GM12865 (cell line): ENCODE measurements around the gene ADAM12.

Source experiments
- DNase-seq: peaks from one replicate; pipeline ENCODE4 v3.0.0; 2010; ENCODE audit warnings: low read depth
- H3K4me3 ChIP-seq: 2 replicates; pipeline ENCODE4 v1.5.1; 2011; ENCODE audit warnings: mild to moderate bottlenecking, low read depth, low read length, control low read depth
- CTCF ChIP-seq: IDR thresholded peaks from 2 replicates; pipeline ENCODE4 v1.5.1; 2011; ENCODE audit warnings: low read length, control low read depth, low read depth, inconsistent platforms; ENCODE audit not compliant: insufficient read depth; ENCODE audit errors: missing control alignments

ADAM12 gene

GRCh38 chr10:126205486-126206205, 182.6 kb downstream of the ADAM12 start:
- DNase-seq = no peak
- no peak for TF ChIP-seq CTCF
- no peak overlapping the region for H3K4me3 ChIP-seq

GRCh38 chr10:126204320-126204719, 184.0 kb downstream of the ADAM12 start:
- no peak for DNase-seq
- no peak overlapping the region for H3K4me3 ChIP-seq
- TF ChIP-seq CTCF = no peak

- no peak for TF ChIP-seq CTCF
- DNase-seq = no peak
- H3K4me3 ChIP-seq = no peak overlapping the region
These were observed 184.5 kb downstream of the ADAM12 start for GRCh38 chr10:126203746-126204145.

GRCh38 chr10:126201603-126202002, 186.7 kb downstream of the ADAM12 start:
- DNase-seq = no peak
- H3K4me3 ChIP-seq = no peak overlapping the region
- no peak for TF ChIP-seq CTCF

GRCh38 chr10:126199221-126199998, 188.9 kb downstream of the ADAM12 start:
- TF ChIP-seq CTCF = no peak
- DNase-seq = no peak
- H3K4me3 ChIP-seq = no peak overlapping the region

- TF ChIP-seq CTCF = no peak
These were observed 189.6 kb downstream of the ADAM12 start for GRCh38 chr10:126198681-126199080.

More at GRCh38 chr10:126198681-126199080, 189.6 kb downstream of the ADAM12 start:
- no peak for DNase-seq
- no peak overlapping the region for H3K4me3 ChIP-seq
